NCI-H1436 treated with DMSO at 0.1 percent for 48 hours (cell line): Measurements from ENCODE around the gene SH3D19.
A peak's percentile ranks its signal among the peaks of the same experiment; 100 is the strongest.

Experiments used
- DNase-seq: peaks from one replicate; lab custom pipeline; 2025; lab: John Stamatoyannopoulos, UW

Gene SH3D19

GRCh38 chr4:151195801-151196200 is 129.6 kb downstream of the SH3D19 start:
- no peak for DNase-seq

DNA sequence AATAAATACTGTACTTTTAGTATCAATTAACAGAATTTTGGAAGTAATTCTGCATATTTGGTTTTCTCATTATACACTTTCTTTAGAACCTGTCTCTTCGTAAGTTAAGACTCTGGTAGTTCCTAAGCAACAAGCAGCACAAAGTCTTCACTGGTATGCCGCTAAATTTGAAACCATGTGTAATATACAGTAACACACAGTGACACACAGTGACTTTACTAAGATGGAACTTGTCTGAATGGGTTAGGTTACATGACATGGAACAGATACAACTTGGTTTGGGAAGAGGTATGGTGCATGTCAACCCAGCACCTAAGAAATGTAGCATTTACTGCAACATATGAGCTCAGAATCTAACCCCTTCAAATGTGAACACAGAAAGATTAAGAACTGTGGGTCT is 132.0 kb downstream of the SH3D19 start:
- DNase-seq, result no peak

DNA sequence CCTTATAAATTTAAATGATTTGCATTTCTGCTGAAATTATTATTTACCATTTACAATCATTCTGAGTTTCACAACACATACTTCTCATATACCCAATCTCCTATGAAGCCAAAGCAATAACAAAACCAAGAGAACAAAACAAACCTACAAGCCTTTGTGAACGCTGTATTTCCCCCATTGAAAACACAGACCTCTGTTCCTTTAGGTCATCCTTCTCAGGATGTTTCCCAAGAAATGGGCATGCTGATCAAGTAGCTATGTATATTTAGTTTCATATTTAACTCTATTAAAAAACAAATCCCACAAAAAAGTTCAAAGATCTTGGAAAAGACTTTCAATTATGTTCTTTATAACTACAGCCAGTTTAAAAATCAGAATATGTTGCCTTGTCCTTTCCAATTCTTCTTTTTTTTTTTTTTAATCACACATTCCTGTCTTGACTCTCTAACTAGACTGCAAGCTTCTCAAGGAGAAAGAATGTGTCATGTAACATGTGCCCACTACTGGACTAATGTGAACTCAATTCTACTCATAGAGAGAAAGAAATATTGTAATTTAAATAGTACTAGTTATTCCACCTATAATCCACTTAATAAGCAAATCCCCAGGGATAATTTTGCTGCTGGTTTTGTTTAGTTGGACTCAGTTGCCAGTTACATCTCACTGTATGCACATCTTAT is 132.7 kb downstream of the SH3D19 start:
- no peak for DNase-seq

GRCh38 chr4:151184523-151185458 is 140.6 kb downstream of the SH3D19 start:
- no peak for DNase-seq

- DNase-seq, result no peak
Measured at GRCh38 chr4:151182455-151182996, 142.9 kb downstream of the SH3D19 start.

GRCh38 chr4:151176685-151177084 is 148.7 kb downstream of the SH3D19 start:
- DNase-seq, result no peak

DNA sequence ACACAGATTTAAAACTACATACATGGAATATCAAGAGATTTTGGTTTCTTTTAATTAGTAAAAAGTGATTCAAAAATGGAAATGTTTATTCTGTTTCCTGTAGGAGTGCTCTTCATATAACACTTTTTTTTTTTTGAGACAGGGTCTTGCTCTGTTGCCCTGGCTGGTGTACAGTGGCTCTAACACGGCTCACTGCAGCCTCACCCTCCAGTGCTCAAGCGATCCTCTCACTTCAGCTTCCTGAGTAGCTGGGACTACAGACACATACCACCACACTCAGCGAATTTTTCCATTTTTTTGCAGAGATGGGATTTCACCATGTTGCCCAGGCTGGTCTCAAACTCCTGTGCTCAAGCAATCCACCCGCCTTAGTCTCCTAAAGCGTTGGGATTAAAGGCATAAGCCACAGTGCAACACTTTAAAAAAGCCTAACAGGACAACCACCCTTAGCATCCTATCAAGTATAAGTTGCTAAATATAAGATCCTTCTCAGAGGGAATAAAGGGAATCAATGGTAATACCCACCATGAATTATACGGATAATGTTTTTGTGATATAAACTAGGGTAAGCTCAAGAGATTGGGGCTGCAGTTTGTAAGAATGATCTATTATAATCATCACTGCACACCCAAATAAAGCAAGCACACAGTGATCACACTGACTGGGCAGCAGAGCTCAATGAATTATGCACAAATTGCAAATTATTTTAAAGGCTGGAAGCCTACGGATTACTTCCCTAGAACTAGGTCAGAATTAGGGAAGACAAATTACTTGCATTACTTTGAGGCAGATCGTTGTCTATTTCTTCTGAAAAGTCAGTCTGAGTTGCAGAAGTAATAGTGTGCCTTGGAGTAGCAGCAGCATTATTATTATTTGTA is 149.4 kb downstream of the SH3D19 start:
- no peak for DNase-seq

DNA sequence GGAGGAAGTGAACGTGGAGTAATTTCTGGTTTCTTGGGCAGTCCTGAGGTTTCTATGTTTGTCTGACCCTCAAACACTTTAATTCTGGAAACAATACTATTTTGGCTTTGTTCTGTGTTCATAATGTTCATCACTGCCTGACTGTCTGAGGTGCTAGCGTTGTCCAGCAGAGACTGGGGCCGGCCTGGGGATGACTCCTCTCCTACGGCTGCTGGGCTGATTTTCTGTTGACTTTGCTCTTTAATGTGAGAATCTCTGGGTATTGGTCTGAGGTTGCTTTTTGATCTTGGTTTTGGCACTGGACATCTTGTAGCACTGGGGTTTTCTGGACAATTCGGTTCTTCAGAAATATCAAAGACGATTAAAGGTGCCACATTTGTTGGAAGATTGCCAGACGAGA is 150.2 kb downstream of the SH3D19 start:
- no peak for DNase-seq

GRCh38 chr4:151174784-151175183 is 150.6 kb downstream of the SH3D19 start:
- no peak for DNase-seq

GRCh38 chr4:151173871-151174270 is 151.5 kb downstream of the SH3D19 start:
- DNase-seq, result no peak

GRCh38 chr4:151169900-151170299 is 155.5 kb downstream of the SH3D19 start:
- no peak for DNase-seq

GRCh38 chr4:151169223-151169622 is 156.2 kb downstream of the SH3D19 start:
- DNase-seq, result no peak

- no peak for DNase-seq
Measured at GRCh38 chr4:151167561-151167960, 157.8 kb downstream of the SH3D19 start.

DNA sequence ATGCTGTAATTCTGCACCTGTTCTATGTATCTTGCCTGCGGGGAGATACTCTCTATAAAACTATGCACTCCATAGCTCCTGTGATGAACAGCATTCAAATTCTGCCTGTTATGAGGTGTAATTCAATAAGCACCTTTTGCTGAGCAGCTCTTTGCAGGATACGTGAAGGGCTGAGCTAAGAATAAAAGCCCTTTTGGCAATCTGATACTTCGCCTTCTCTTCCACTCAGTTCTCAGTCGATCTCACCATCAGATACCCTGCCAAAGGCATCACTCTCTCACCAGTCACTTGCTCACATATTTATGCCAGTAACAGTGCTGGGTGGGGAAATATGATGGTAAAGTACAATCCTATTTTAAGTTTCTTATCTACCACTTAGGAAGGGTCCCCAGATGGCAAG is 158.8 kb downstream of the SH3D19 start:
- peak; percentile 50 for DNase-seq

DNA sequence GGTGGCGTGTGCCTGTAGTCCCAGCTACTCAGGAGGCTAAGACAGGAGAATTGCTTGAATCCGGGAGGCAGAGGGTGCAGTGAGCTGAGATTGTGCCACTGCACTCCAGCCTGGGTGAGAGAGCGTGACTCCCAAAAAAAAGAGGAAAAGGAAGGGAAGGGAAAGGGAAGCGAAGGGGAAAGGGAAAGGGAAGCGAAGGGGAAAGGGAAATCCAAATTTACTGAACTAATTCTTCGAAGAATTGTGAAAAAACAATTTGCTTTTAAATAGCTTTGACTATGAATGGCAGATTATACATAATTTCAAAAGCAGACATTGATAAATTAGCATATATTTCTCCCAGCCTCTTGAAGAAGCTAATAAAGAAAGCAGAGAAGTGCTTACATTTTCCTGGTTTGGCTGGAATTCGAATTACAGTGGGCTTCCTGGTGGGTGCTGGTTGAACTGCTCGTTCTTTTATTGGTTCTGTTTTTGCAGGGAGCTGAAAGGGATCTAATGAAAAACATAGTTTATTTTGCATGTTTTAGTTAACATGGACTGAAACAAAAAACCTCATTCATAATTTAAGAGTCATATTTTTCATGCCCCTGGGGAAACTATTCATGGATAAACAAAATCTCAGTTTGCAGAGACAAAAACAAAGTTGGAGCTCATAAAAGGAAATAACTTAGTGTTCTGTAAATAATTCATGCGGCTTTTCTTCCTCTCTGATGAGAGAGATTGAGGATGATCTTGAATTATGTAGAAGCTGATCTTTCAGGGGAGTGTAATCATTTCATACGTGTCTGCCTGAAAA is 160.0 kb downstream of the SH3D19 start:
- DNase-seq, result no peak

DNA sequence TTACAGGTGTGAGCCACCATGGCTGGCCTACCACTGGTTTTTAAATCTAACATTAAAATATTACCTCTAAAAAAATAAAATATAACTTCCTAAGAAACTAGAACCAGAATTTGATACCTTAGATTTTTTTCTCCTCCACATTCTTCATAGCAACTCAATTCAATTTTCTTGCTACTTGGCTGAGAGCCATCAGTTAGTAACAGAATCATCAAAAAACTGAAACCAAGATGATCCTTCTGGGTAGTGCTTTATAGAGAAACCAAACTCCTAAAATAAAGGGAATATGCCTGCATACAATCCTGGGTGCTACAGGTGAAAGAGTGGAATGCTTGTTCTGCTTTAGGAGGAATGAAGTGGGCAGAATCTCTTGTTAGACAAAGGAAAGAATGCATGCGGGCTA is 161.6 kb downstream of the SH3D19 start:
- no peak for DNase-seq

DNA sequence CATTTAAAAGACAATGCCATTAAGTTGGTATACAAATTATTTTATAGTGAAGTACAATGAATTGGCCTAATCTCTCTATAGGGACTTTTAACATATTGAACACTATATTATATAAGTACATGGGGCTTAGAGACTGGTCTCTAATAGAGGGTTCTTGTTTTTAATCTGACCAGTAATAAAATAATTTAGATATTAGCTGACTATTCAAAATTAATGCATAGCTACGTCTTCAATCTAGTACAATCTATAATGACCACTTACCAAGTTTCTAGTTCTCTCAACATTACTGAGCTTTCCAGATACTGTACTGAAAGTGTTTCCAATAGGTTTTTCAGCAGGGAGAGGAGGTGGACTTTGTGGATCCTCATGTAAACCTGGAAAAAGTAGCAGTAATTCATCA is 166.4 kb downstream of the SH3D19 start:
- no peak for DNase-seq

GRCh38 chr4:151157543-151157942 is 167.9 kb downstream of the SH3D19 start:
- DNase-seq, result no peak

- no peak for DNase-seq
Measured at GRCh38 chr4:151153585-151153984, 171.8 kb downstream of the SH3D19 start.

DNA sequence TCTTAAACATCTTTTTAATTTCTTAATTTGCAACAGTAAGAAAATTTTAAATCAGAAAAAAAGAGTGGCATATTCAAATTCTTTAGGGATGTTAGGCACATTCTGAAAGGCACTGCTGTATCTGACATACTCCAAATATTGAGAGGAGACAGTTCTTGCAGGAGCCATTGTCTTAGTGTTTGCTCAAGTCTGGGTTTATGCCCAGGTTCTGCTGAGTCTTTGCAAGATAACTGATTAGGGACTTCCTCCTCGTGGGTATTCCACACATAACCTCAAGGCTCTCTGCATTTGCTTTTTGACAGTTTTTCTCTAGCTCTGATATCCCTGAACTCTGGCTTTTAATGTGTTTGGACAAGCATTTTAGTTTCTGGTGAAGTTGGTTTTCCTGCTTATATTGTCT is 173.4 kb downstream of the SH3D19 start:
- no peak for DNase-seq
